AG04449 (cell line): ENCODE measurements around the gene CELF1.

Experiments used
- CTCF ChIA-PET: fragments of 350-600 bp; formaldehyde crosslinking; extraction: SDS; loops from one replicate; lab custom pipeline; 2021; ENCODE audit warnings: antibody characterized with exemption; lab: Yijun Ruan, JAX
- POLR2A ChIA-PET: fragments of 400-600, 350-600 bp; formaldehyde crosslinking; extraction: SDS; loops from one replicate; lab custom pipeline; 2020; ENCODE audit warnings: antibody characterized with exemption, inconsistent platforms; lab: Yijun Ruan, JAX
- DNase-seq: peaks from one replicate; pipeline ENCODE4 v3.0.0-alpha.2; 2010; ENCODE audit warnings: low read depth, low spot score
- H3K4me3 ChIP-seq: 2 replicates; pipeline ENCODE4 v1.5.1; 2011; ENCODE audit warnings: low read depth, mild to moderate bottlenecking, control low read depth, low read length
- TF ChIP-seq, protein P1 (sequence below): IDR thresholded peaks from one replicate; pipeline ENCODE4 v1.5.1; 2011; ENCODE audit warnings: mild to moderate bottlenecking, moderate library complexity, low read length, control low read depth, inconsistent platforms; ENCODE audit not compliant: insufficient read depth; ENCODE audit errors: missing control alignments

CELF1 gene

DNA sequence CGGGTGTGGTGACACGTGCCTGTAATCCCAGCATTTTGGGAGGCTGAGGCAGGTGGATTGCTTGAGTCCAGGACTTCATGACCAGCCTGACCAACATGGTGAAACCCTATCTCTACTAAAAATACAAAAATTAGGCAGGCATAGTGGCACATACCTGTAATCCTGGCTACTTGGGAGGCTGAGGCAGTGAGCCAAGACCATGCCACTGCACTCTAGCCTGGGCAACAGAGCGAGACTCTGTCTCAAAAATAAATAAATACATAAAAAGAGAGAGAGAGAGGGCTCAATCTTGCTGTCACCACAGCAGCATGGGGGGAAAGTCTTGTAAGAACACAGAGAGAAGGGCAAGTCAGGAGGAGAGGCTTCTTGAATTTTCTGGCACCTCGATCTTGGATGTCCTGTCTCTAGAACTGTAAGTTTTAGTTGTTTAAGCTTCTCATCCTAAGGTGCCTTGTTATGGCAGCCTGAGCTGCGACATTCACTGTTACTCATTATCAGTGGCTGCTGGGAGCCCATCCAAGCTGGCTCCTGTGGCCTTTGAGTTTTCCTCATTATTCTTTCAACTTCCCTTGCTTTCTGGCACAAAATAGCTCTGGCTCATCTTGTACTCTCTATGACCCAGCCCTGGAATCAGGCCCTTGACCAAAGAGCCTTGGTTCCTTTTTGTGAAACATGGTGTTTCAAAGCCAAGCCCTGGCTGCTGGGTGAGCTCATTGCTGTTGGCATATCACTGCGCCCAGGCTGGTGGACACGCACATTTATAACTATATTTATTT is 118.7 kb downstream of the CELF1 start:
- no peak for DNase-seq
- POLR2A ChIA-PET, result no interaction called here
- H3K4me3 ChIP-seq, result no peak overlapping the region
- CTCF ChIA-PET, result interaction anchor here (0.6 to 1.1 kb wide), 2 partner anchors 19 to 20 kb away, joined by 3 read pairs; no protein-coding TSS in a partner anchor
- TF ChIP-seq, protein P1, sequence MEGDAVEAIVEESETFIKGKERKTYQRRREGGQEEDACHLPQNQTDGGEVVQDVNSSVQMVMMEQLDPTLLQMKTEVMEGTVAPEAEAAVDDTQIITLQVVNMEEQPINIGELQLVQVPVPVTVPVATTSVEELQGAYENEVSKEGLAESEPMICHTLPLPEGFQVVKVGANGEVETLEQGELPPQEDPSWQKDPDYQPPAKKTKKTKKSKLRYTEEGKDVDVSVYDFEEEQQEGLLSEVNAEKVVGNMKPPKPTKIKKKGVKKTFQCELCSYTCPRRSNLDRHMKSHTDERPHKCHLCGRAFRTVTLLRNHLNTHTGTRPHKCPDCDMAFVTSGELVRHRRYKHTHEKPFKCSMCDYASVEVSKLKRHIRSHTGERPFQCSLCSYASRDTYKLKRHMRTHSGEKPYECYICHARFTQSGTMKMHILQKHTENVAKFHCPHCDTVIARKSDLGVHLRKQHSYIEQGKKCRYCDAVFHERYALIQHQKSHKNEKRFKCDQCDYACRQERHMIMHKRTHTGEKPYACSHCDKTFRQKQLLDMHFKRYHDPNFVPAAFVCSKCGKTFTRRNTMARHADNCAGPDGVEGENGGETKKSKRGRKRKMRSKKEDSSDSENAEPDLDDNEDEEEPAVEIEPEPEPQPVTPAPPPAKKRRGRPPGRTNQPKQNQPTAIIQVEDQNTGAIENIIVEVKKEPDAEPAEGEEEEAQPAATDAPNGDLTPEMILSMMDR, result no peak

DNA sequence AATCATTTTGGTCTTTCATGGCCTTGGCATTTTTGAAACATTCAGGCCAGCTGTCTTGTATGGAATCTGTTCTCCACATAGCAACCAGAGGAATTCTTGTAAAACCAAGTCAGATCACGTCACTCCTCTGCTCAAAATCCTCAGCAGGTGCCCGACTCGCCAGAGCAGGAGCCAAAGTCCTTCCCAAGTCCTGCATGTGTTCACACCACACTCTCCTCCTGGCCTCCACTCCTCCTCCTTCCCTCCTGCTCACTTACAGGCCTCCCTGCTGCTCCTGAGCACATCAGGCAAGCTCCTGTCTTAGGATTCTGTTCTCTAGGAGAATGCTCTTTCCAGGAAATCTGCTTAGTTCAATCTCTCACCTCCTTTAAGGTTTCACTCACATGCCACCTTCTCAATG is 119.8 kb downstream of the CELF1 start:
- ChIA-PET POLR2A (no interaction called here), CTCF (interaction anchor here (0.7 to 2.2 kb wide), 3 partner anchors 17 to 379 kb away, joined by 3 to 11 read pairs (median 4); no protein-coding TSS in a partner anchor)
- no peak for DNase-seq
- H3K4me3 ChIP-seq, result no peak overlapping the region
- TF ChIP-seq, protein P1, result no peak

DNA sequence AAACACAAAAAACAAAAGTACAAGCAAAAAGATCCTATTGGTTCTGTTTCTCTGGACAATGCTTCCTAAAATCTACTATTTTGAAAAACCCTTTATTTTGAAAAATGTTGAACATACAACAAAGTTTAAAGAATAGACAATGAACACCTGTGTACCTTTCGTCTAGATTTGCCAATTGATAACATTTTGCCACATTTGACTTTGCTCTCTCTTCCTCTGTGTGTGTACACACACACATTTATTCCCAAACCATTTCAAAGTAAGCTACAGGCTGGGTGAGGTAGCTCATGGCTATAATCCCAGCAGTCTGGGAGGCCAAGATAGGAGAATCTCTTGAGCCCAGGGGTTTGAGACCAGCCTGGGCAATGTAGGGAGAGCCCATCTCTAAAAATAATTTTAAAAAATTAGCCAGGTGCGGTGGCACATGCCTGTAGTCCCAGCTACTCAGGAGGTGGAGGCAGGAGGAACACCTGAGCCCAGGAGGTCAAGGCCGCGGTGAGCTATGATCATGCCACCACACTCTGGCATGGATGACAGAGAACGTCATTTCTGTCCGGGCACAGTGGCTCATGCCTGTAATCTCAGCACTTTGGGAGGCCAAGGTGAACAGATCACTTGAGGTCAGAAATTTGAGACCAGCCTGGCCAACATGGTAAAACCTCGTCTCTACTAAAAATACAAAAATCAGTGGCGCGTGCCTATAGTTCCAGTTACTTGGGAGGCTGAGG is 121.4 kb downstream of the CELF1 start:
- POLR2A ChIA-PET, result no interaction called here
- CTCF ChIA-PET, result interaction anchor here (1.7 to 2.2 kb wide), 2 partner anchors 15 to 77 kb away, joined by 4 to 11 read pairs; no protein-coding TSS in a partner anchor
- H3K4me3 ChIP-seq, result no peak overlapping the region
- no peak for DNase-seq
- TF ChIP-seq, protein P1, result no peak

DNA sequence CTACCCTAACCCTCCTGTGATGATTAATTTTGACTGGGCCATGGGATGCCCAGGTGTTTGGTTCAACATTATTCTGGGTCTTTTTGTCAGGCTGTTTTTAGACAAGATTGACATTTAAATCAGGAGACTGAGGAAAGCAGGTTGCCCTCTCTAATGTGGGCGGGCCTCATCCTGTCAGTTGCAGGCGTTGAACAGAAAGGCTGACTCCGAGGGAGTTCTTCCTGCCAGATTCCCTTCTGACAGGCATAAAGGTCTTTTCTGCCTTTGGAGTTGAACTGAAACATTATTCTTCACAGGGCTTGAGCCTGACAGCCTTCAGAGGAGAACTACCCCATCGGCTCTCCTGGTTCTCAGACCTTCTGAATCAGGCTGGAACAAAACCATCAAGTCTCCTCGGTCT is 122.4 kb downstream of the CELF1 start:
- POLR2A ChIA-PET, result no interaction called here
- DNase-seq, result no peak
- CTCF ChIA-PET, result interaction anchor here (1.0 kb wide), 1 partner anchor 56 kb away, joined by 3 read pairs; no protein-coding TSS in a partner anchor
- TF ChIP-seq, protein P1, result no peak
- H3K4me3 ChIP-seq, result no peak overlapping the region

DNA sequence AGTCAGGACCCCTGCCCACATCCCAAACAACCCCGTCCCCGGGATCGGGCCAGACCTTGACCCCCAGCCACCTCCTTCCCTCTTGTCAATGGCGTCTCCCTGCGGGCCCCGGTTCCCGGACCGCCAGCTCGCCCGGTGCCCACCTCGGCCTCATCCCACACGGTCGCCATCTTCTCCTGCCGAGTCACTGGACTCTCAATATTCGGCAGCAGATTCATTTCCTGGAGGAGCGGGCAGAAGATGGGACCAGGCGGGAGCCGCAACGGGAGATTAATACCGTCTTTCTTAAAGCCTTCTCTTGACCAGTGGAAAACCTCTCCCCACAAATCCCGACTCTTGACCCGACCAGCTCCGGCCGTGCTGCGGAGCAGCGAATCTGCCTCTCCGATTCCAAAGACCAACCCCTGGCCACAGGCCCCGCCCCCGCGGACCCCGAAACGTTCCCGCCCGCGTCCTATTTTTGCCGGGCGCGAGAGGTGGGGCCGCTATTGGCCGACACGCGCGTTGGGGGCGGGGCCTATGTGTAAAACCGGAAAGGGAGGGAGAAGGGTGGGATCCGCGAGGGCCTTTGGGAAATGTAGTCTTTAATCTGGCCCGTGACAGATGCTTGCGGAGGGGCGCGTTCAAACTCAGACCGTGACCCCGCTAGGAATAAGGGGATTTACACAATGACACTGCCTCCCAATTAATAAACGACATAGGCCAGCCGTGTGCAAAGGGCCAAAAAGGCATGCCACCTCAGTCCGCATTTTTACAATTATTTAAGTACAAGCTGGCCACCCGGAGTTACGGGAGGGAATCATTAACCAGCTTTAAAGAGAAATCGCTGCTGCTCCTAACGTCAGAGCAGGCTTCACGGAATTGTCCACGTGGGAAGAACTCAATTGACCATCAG is 126.6 kb downstream of the CELF1 start, which contains the start of gene PSMC3:
Gene PSMC3, minus strand, starts transcription at position 378 of the 895 bp plus-strand sequence. Its CDS starts 160 bp downstream, at position 218.
- TF ChIP-seq, protein P1, result no peak
- ChIA-PET CTCF (interaction anchor here (1.0 to 8.9 kb wide), 5 partner anchors 15 to 191 kb away, joined by 3 to 66 read pairs (median 6); partner anchors contain the start of gene SLC39A13), POLR2A (interaction anchor here (0.7 to 3.7 kb wide), 5 partner anchors 9 to 152 kb away, joined by 3 to 38 read pairs (median 3); partner anchors contain the start of gene SLC39A13)
- DNase-seq, result peak; percentile 56
- H3K4me3 ChIP-seq, result peak within 1 kb of the TSS; percentile 98
